K562 (cell line): ENCODE measurements around the gene PLEKHA6. TPM values are rescaled to one million over a fixed set of nuclear protein-coding genes. Genes with fewer than 3 reads are reported as not detected.

Source experiments
- ARID1B ChIP-seq: fragments of 450-650 bp; IDR thresholded peaks from 2 replicates; pipeline ENCODE4 v1.6.1; 2016; ENCODE audit warnings: antibody characterized with exemption, mild to moderate bottlenecking, inconsistent platforms
- CCAR2 ChIP-seq: fragments of 200-400 bp; formaldehyde crosslinking; IDR thresholded peaks from 2 replicates; pipeline ENCODE4 v1.6.1; 2017; ENCODE audit warnings: mild to moderate bottlenecking, low read depth, low read length
- DACH1 ChIP-seq: fragments of 450-650 bp; IDR thresholded peaks from 2 replicates; pipeline ENCODE4 v1.6.1; 2018; ENCODE audit not compliant: partially characterized antibody
- EGR1 ChIP-seq: fragments of 450-650 bp; conservative IDR thresholded peaks from 2 replicates; pipeline ENCODE4 v1.6.1; 2017; ENCODE audit warnings: mild to moderate bottlenecking
- ESRRB ChIP-seq: fragments of 250-450 bp; sonication (Bioruptor Pico); IDR thresholded peaks from 2 replicates; pipeline ENCODE4 v1.5.0; 2020; ENCODE audit warnings: mild to moderate bottlenecking, moderate library complexity, borderline replicate concordance
- FOXA3 ChIP-seq, 2 experiments: fragments of 450-650 bp in 1 of 2; sonication (generic) in 1 of 2; formaldehyde crosslinking; IDR thresholded peaks in 1 of 2; conservative IDR thresholded peaks in 1 of 2; 2 replicates each; pipeline versions ENCODE4 v1.4.0 to v1.8.0; 2020 to 2022; ENCODE audit warnings: mild to moderate bottlenecking in 2 of 2, missing genetic modification reagents in 1 of 2
- GABPA ChIP-seq: fragments of 200-800 bp; sonication (Bioruptor generic); conservative IDR thresholded peaks from 2 replicates; pipeline ENCODE4 v1.6.1; 2016; ENCODE audit warnings: low read depth, missing genetic modification characterization, missing compliant biosample characterization
- KAT8 ChIP-seq: fragments of 450-650 bp; IDR thresholded peaks from 2 replicates; pipeline ENCODE4 v1.6.1; 2016; ENCODE audit warnings: low read depth, mild to moderate bottlenecking
- KLF13 ChIP-seq: fragments of 450-650 bp; IDR thresholded peaks from 2 replicates; pipeline ENCODE4 v1.6.1; 2016; ENCODE audit warnings: missing genetic modification characterization, low read depth, mild to moderate bottlenecking, missing compliant biosample characterization, moderate library complexity, borderline replicate concordance
- MAZ ChIP-seq, 2 experiments: fragments of 450-650 bp in 1 of 2; sonication (generic) in 1 of 2; formaldehyde crosslinking; IDR thresholded peaks in 1 of 2; conservative IDR thresholded peaks in 1 of 2; 2 replicates each; pipeline versions ENCODE4 v1.4.0 to v1.5.0; 2020; ENCODE audit warnings: mild to moderate bottlenecking in 1 of 2, missing genetic modification reagents in 1 of 2
- NFE2 ChIP-seq: IDR thresholded peaks from 2 replicates; pipeline ENCODE4 v1.6.1; 2014; ENCODE audit warnings: antibody characterized with exemption, low read depth
- NFIC ChIP-seq: fragments of 450-650 bp; IDR thresholded peaks from 2 replicates; pipeline ENCODE4 v1.6.1; 2017; ENCODE audit warnings: mild to moderate bottlenecking, inconsistent platforms
- NR1H2 ChIP-seq: sonication (generic); formaldehyde crosslinking; IDR thresholded peaks from 2 replicates; pipeline ENCODE4 v1.4.0; 2020; ENCODE audit warnings: mild to moderate bottlenecking, missing genetic modification reagents
- RBFOX2 ChIP-seq: fragments of 200-400 bp; formaldehyde crosslinking; IDR thresholded peaks from 2 replicates; pipeline ENCODE4 v1.6.1; 2017; ENCODE audit warnings: low read depth, mild to moderate bottlenecking, low read length, moderate library complexity
- RBM15 ChIP-seq: fragments of 200-400 bp; formaldehyde crosslinking; IDR thresholded peaks from 2 replicates; pipeline ENCODE4 v1.6.1; 2018; ENCODE audit warnings: mild to moderate bottlenecking, low read length, moderate library complexity; ENCODE audit not compliant: insufficient read depth
- SIN3B ChIP-seq: fragments of 450-650 bp; IDR thresholded peaks from 2 replicates; pipeline ENCODE4 v1.6.1; 2017; ENCODE audit warnings: low read depth, mild to moderate bottlenecking, moderate library complexity
- SMAD3 ChIP-seq: fragments of 450-650 bp; formaldehyde crosslinking; conservative IDR thresholded peaks from 2 replicates; pipeline ENCODE4 v1.4.0; 2020; ENCODE audit warnings: mild to moderate bottlenecking
- SMARCA4 ChIP-seq: fragments of 450-650 bp; IDR thresholded peaks from 2 replicates; pipeline ENCODE4 v1.6.1; 2016
- TCF3 ChIP-seq: sonication (generic); formaldehyde crosslinking; IDR thresholded peaks from 2 replicates; pipeline ENCODE4 v1.4.0; 2020; ENCODE audit warnings: mild to moderate bottlenecking, missing genetic modification reagents
- THRAP3 ChIP-seq: fragments of 450-650 bp; IDR thresholded peaks from 2 replicates; pipeline ENCODE4 v1.6.1; 2016; ENCODE audit warnings: mild to moderate bottlenecking, inconsistent platforms, borderline replicate concordance
- ZEB2 ChIP-seq: fragments of 450-650 bp; IDR thresholded peaks from 2 replicates; pipeline ENCODE4 v1.6.1; 2016
- ZFP1 ChIP-seq: fragments of 450-650 bp; formaldehyde crosslinking; IDR thresholded peaks from 2 replicates; pipeline ENCODE4 v1.4.0; 2020; ENCODE audit warnings: mild to moderate bottlenecking, mixed read lengths
- ZNF12 ChIP-seq: sonication (generic); formaldehyde crosslinking; IDR thresholded peaks from 2 replicates; pipeline ENCODE4 v1.4.0; 2020; ENCODE audit warnings: mild to moderate bottlenecking, missing genetic modification reagents
- ZNF121 ChIP-seq: sonication (generic); formaldehyde crosslinking; conservative IDR thresholded peaks from 2 replicates; pipeline ENCODE4 v1.8.0; 2022; ENCODE audit warnings: missing genetic modification reagents
- ZNF431 ChIP-seq: sonication (generic); formaldehyde crosslinking; IDR thresholded peaks from 2 replicates; pipeline ENCODE4 v1.8.0; 2022; ENCODE audit warnings: mild to moderate bottlenecking, missing genetic modification reagents
- ZNF76 ChIP-seq: fragments of 250-450 bp; sonication (Bioruptor Pico); IDR thresholded peaks from 2 replicates; pipeline ENCODE4 v1.4.0; 2020; ENCODE audit warnings: mild to moderate bottlenecking, moderate library complexity, borderline replicate concordance
- ZNF830 ChIP-seq: fragments of 250-450 bp; sonication (Bioruptor Pico); IDR thresholded peaks from 2 replicates; pipeline ENCODE4 v1.5.0; 2021; ENCODE audit warnings: mild to moderate bottlenecking
- polyA plus RNA-seq, 8 experiments: library from polyadenylated mRNA; depleted of rRNA in 4 of 8; stranded (reverse) in 5 of 8; unstranded in 3 of 8; fragments of >200 nt; fragmentation: Nextera tagmentation in 2 of 8; fragmentation: Illumina TruSeq in 1 of 8; extraction: Ambion mirVana in 2 of 8; extraction: Trizol in 1 of 8; gene quantifications; 2 replicates each; pipeline versions ENCODE4 v1.2.1 to v1.2.3, GENCODE V29; 2011 to 2014; ENCODE audit warnings: inconsistent platforms in 1 of 8, missing spikeins in 1 of 8
- total RNA-seq, 7 experiments: library from RNA; depleted of rRNA in 6 of 7; stranded (reverse); fragments of >200 nt in 6 of 7; fragmentation: Illumina TruSeq in 2 of 7; extraction: Trizol in 2 of 7; gene quantifications; 2 replicates each; pipeline versions ENCODE4 v1.2.1 to v1.2.3, GENCODE V29; 2011 to 2021; ENCODE audit warnings: low replicate concordance in 1 of 7
- TF ChIP-seq, protein P1 (sequence below): fragments of 450-650 bp; IDR thresholded peaks from one replicate; pipeline ENCODE4 v1.6.1; 2018; ENCODE audit warnings: mild to moderate bottlenecking, moderate library complexity; ENCODE audit not compliant: partially characterized antibody
- TF ChIP-seq, protein P2 (sequence below), 3 experiments: fragments of 200-800 bp in 1 of 3; sonication (Bioruptor generic) in 1 of 3; sonication (generic) in 1 of 3; formaldehyde crosslinking in 1 of 3; IDR thresholded peaks; 2 replicates each; pipeline versions ENCODE4 v1.6.1 to v1.8.0; 2016 to 2022; ENCODE audit warnings: mild to moderate bottlenecking in 2 of 3, missing compliant biosample characterization in 2 of 3, missing genetic modification characterization in 2 of 3, missing genetic modification reagents in 1 of 3

Gene PLEKHA6
- total and polyA plus RNA-seq, 9 of the 15 experiments (the other 6 are each of a cell fraction or from before 2014, with no cell fraction given): under 0.01 to 0.33 (median 0.01) TPM; not detected in 4

DNA sequence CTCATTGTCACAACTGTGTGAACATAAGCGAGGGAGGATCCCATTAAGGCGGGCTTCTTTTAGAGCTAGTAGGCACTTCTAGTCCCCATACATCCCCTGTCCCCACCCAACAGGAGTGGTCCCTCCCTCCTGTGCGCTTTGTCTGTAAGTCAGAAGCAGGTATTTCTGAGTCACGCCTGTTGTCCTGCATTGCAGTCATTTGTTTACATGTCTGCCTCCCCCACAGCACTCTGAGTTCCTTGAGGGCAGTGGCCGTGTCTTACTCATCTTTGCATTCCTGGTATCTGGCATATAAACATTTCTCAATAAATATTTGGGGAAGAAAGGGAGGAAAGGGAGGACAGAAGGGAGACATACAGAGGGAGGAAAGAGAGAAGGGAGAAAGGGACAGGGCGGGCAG lies 40.3 kb downstream of the PLEKHA6 start (continued):
- TF ChIP-seq, protein P1, sequence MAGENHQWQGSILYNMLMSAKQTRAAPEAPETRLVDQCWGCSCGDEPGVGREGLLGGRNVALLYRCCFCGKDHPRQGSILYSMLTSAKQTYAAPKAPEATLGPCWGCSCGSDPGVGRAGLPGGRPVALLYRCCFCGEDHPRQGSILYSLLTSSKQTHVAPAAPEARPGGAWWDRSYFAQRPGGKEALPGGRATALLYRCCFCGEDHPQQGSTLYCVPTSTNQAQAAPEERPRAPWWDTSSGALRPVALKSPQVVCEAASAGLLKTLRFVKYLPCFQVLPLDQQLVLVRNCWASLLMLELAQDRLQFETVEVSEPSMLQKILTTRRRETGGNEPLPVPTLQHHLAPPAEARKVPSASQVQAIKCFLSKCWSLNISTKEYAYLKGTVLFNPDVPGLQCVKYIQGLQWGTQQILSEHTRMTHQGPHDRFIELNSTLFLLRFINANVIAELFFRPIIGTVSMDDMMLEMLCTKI: no peak
- no peak for TF ChIP-seq ZNF121
- peak; percentile 24; the same call in 1 of the 2 replicates for TF ChIP-seq ZEB2
- TF ChIP-seq KLF13 (tag): no peak
- TF ChIP-seq MAZ (CRISPR knock-in tag; conservative IDR thresholded peaks at IDR 0.05 in 1 of 2, IDR thresholded peaks at IDR 0.05 in 1 of 2): 0 out of 4 replicates have a peak, but pooled peaks of 1 of the 2 experiments have one; percentile 20
- no peak for TF ChIP-seq ZNF12 (CRISPR knock-in tag)
- TF ChIP-seq RBFOX2: no peak
- TF ChIP-seq ZNF830 (CRISPR knock-in tag): no peak
- TF ChIP-seq, protein P2, sequence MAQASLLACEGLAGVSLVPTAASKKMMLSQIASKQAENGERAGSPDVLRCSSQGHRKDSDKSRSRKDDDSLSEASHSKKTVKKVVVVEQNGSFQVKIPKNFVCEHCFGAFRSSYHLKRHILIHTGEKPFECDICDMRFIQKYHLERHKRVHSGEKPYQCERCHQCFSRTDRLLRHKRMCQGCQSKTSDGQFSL (CRISPR knock-in tag; IDR thresholded peaks at IDR 0.05): no peak
- TF ChIP-seq, protein P2 (tag; IDR thresholded peaks at IDR 0.05): no peak
- TF ChIP-seq ARID1B: peak; percentile 62; the same call in 1 of the 2 replicates
- no peak for TF ChIP-seq GABPA (tag)
- no peak for TF ChIP-seq TCF3 (CRISPR knock-in tag)
- TF ChIP-seq FOXA3 (CRISPR knock-in tag; conservative IDR thresholded peaks at IDR 0.05 in 1 of 2, IDR thresholded peaks at IDR 0.05 in 1 of 2): peak in 1 of 2 experiments; percentile 31; a peak in 2 of 4 replicates
- no peak for TF ChIP-seq ZFP1 (CRISPR knock-in tag)
- TF ChIP-seq DACH1: no peak
- no peak for TF ChIP-seq ZNF76 (CRISPR knock-in tag)
- TF ChIP-seq THRAP3: no peak
- TF ChIP-seq NFE2: 0 out of 2 replicates have a peak, but pooled peaks have one; percentile 19
- TF ChIP-seq EGR1: peak; percentile 54
- no peak for TF ChIP-seq RBM15
- TF ChIP-seq NFIC: no peak
- no peak for TF ChIP-seq KAT8
- no peak for TF ChIP-seq SMAD3 (CRISPR knock-in tag)
- no peak for TF ChIP-seq ESRRB (CRISPR knock-in tag)
- TF ChIP-seq NR1H2 (CRISPR knock-in tag): no peak
- no peak for TF ChIP-seq CCAR2
- TF ChIP-seq SMARCA4: peak; percentile 77; the same call in 1 of the 2 replicates
- no peak for TF ChIP-seq ZNF431
- no peak for TF ChIP-seq SIN3B
